Stimulated activated CD4-positive, alpha-beta T cell treated with anti-CD3 and anti-CD28 coated beads, TNF-alpha, amount 100 ng/mL, for 24 hours (primary cell): ENCODE results near the gene ANO1.

Source experiments
- DNase-seq, 3 experiments: peaks; one replicate each; pipeline ENCODE4 v3.0.0-alpha.2; 2020; ENCODE audit warnings: low read depth in 3 of 3

Gene ANO1

GRCh38 chr11:70161043-70161625, 83.0 kb downstream of the ANO1 start:
- DNase-seq: no peak

GRCh38 chr11:70164705-70165104, 86.6 kb downstream of the ANO1 start:
- no peak for DNase-seq

DNA sequence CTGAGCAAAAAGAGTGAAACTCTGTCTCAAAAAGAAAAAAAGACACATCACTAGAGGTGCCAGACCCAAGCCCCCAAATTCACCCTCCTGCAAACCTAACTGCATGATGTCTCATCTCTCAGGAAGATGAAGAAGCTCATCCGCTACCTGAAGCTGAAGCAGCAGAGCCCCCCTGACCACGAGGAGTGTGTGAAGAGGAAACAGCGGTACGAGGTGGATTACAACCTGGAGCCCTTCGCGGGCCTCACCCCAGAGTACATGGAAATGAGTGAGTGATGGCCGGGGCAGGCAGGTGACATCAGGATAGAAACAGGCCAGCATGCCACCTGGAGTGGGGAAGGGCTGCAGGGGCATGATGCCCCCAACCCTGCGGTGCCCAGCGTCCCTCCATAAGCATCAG, 89.0 kb downstream of the ANO1 start:
- DNase-seq: no peak

GRCh38 chr11:70167723-70168404, 89.7 kb downstream of the ANO1 start:
- DNase-seq: no peak

DNA sequence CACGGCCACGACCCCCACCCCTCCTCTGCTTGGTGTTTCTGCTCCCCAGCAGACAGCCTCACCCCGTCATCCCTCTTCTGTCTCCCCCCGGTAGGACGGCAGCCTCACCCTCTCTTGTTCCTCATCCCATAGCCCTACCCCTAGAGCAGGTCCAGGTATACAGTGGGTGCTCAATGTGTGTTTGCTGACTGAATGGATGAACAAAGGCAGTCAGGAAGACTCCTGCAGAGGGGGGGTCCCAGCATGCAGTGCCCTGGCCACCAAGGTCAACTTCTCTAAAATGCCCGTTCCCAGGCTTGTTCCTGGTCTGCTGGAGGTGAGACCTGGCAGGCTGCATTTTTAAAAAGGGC, 90.3 kb downstream of the ANO1 start:
- DNase-seq: no peak

GRCh38 chr11:70169127-70169526, 91.0 kb downstream of the ANO1 start:
- no peak for DNase-seq

GRCh38 chr11:70169632-70170031, 91.5 kb downstream of the ANO1 start:
- DNase-seq: no peak

GRCh38 chr11:70170596-70171210, 92.6 kb downstream of the ANO1 start:
- DNase-seq: no peak

DNA sequence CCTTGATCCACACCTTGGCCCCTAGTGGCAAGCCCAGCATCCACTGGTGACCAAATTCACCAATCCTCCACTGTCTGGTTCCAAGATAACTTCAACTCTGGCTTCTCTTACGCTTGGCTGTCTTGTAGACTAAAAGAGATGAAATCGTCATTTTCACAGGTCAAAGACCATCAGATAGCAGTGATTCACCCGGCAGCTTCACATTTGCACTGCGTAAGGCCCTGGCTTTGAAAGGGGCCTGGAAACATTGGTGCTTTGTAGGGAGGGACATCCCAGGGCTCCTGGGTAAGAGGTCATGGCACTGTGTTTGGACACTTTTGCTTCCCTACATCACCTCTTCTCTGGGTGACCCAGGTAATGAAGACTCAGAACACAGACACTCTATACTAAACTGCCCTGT, 94.9 kb downstream of the ANO1 start:
- DNase-seq: no peak

- DNase-seq: no peak
Observed at GRCh38 chr11:70174547-70175235, 96.6 kb downstream of the ANO1 start.

DNA sequence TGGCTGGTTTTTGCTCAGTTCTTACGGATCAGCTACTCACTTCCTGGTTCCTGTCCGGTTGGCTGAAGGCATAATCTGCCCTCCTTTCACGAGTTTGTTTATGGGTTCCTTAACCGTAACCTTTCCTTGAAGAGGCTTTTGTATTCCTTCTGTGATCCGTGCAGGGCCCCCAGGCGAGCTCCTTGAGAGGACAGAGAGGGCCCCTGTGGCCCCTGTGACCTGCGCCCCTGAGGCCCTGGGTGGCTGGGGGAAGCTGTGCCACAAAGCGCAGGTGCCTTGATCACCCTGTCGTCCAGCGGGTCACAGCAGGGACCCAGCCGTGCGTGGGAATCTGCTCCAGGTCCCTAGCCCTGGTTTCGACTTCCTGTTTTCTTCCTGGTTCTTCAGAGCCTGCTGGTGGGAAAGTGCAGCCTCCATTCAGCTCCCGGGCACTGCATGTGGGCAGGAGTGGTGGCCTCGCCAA, 97.2 kb downstream of the ANO1 start:
- no peak for DNase-seq

DNA sequence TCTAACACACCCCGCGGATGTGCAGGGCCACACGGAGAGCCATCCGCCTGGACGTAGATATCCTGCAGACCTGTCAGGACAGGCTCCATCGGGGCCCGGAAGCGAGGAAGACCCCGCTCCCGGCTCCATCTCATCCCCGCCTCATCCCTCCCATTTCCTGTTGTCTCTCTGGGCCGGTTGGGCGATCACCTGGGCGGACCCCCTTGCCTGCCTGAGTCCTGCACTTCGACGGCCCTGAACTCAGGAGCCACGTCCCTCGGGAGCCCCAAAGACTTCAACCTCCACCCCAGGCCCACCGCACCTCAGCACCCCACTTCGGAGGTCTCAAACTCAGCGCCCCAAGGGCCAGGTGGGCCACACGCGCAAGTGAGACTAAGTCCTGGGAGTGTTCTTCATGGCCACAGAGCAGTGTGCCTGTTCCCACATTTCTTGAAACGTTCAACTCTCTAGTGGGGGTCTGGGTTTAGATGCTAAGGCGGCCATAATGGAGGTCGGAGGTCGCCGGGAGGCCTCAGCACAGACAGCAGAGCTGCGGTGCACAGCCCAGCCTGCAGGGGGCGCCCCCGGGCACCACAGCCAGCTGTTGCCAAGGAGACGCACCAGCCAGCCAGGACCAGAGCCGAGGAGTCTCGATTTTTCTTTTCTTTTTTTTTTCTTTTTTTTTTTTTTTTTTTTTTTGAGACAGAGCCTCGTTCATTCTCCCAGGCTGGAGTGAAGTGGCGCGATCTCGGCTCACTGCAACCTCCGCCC, 99.0 kb downstream of the ANO1 start:
- peak; percentile 9 to 58 (median 13) for DNase-seq

GRCh38 chr11:70180906-70181305, 102.8 kb downstream of the ANO1 start:
- no peak for DNase-seq

DNA sequence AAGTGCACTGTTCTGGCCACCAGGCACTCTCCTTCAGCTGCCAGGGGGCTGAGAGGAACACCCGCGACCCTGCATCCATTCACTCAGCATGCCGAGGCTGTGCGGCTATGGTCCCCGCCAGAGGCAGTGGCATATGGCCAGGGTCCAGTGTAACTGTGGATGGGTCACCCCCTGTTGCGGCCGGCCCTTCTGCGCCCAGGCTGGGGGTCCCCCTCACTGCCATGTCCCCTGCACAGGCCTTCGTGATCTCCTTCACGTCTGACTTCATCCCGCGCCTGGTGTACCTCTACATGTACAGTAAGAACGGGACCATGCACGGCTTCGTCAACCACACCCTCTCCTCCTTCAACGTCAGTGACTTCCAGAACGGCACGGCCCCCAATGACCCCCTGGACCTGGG, 104.1 kb downstream of the ANO1 start:
- no peak for DNase-seq

GRCh38 chr11:70183032-70183431, 104.9 kb downstream of the ANO1 start:
- DNase-seq: no peak

DNA sequence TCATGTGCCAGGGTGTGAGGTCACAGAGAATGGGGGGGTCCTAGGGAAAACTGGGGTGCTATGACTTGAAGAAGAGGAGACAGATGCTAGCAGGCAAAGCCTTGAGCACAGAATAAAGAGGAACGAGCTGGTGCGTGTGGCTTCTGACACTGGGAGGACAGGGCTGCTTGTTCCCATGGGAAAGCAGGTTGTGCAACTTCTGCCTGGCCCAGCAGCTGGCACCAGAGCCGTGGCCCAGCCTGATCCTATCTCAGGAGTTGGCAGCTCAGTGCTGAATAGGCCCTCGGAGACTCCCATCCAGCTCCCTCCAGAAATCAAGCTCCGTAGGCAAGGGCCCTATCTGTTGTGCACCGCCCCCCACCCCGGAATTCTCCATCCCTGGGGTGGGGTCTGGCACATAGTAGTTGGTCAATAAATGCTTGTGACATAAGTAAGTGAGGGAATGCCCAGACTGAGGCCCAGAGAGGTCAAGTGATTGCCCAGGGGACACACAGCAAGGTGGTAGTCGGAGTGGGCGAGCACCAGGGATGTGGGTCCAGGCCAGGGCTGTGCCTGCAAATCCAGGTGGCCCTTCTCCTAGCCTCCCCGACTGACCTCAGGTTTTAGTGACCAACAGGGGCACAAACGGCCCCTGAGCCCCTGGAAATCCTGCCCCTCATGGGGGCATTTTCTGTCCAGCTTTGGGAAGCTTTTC, 105.5 kb downstream of the ANO1 start:
- no peak for DNase-seq

DNA sequence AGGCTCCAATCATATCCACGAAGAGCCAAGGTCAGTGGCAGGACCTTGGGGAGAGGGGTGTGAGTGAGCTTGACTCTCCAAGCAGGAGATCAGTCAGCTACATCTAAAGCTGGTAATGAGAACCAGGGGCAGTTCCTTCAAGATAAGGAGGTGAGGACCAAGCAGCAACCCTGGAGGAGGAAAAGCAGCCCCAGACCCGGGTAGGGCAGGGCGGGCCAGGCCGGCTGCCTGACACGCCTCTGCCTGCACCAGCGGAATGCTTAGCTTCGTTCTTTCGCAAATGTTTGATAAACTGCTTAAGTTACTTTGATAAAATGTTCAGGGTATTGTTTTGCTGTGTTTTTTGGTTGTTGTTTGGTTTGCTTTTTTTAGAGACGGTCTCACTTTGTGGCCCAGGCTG, 106.3 kb downstream of the ANO1 start:
- no peak for DNase-seq

- DNase-seq: no peak
Observed at GRCh38 chr11:70185348-70186055, 107.4 kb downstream of the ANO1 start.

GRCh38 chr11:70186420-70186819, 108.3 kb downstream of the ANO1 start:
- DNase-seq: no peak

- no peak for DNase-seq
Observed at GRCh38 chr11:70186936-70187335, 108.8 kb downstream of the ANO1 start.

- DNase-seq: no peak
Observed at GRCh38 chr11:70187771-70188170, 109.7 kb downstream of the ANO1 start.
